Mucosa of gallbladder (tissue), 1 donor: ENCODE data around the gene MTOR. TPM values are rescaled to one million over a fixed set of nuclear protein-coding genes. Genes with fewer than 3 reads are reported as not detected.

Experiments used
- DNase-seq: peaks from one replicate; pipeline ENCODE4 v3.0.0-alpha.2; 2020; ENCODE audit warnings: low spot score
- total RNA-seq: library from RNA; stranded (reverse); gene quantifications from one replicate; pipeline ENCODE4 v1.2.1, GENCODE V29; 2021
- donor health status: DM: no; HTN: no; CAD: no.

MTOR gene
- total RNA-seq, 1 donor from 2014 or later = 38.2 TPM

- DNase-seq = no peak
These were observed 46.3 kb downstream of the MTOR start for GRCh38 chr1:11216074-11216473.

- DNase-seq = no peak
These were observed 46.9 kb downstream of the MTOR start for GRCh38 chr1:11215381-11216005.

- DNase-seq = no peak
These were observed 47.5 kb downstream of the MTOR start for GRCh38 chr1:11214698-11215380.

- no peak for DNase-seq
These were observed 50.3 kb downstream of the MTOR start for GRCh38 chr1:11211925-11212587.

GRCh38 chr1:11211461-11211860, 50.9 kb downstream of the MTOR start:
- no peak for DNase-seq

- no peak for DNase-seq
These were observed 54.3 kb downstream of the MTOR start for GRCh38 chr1:11207898-11208611.

DNA sequence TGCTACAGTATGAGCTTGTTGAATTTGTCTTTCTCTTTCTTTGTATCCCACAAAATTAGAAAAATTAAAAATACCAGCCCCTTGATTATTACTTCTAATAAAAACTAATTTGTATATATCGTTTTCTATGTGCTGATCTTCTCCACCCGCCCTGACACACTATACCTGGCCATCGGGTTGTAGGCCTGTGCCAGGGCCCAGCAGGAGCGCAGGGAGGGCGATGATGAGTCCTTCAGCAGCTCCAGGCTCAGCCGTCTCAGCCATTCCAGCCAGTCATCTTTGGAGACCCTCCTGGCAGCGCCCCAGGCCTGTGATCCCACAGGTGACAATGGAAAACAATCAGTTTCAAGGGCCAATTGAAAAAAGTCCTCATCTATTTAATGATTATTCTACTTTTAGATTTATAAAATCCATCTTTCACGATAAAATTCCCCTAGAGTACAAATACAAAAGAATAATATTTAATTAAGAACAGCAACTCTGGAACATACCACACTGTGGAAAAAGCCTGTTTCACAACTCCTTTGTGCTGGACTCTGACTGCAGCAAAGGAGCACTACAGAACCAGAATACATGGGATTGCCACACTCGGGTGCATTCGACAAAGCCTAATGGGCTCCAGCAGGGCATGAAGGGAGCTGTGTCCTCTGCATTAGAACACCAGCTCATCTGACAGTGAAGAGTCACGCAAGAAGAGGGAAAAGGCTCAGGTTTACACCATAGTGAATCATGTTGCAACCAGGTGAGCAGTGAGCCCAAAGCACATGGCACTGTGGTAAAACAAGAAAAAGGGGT, 57.8 kb downstream of the MTOR start:
- no peak for DNase-seq

DNA sequence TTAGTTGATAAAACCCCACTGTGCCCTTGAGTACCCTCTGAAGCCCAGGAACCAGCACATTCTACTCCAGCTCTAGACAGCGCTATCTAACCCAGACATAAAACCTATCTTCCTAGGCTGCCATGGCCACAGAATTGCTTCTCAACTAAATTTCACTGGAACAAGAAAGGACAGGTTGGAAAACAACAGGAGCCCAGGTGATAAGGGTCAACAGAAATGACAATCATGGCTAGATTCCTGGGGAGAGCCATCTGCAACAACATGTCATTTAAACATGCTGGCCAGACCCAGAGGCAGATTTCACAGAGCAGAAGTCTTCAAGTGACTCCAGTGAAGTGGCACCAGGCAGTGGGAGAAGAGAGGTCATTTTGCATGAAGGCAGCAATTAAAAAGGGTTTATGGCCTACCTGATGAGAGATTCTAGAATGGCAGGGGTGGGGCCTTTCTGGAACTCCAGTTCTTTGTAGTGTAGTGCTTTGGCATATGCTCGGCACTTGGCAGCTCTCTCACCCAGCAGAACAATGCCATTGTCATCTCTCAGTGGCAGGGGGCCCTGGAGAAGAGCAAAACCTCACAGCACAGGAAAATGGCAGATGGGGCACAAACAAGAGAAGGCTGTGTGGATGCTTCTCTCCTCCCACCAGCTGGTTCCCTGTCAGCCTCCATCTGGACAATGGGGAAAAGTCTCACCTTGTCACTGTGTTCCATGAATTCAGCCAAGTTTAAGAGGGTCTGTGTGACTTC, 63.3 kb downstream of the MTOR start:
- DNase-seq = no peak

DNA sequence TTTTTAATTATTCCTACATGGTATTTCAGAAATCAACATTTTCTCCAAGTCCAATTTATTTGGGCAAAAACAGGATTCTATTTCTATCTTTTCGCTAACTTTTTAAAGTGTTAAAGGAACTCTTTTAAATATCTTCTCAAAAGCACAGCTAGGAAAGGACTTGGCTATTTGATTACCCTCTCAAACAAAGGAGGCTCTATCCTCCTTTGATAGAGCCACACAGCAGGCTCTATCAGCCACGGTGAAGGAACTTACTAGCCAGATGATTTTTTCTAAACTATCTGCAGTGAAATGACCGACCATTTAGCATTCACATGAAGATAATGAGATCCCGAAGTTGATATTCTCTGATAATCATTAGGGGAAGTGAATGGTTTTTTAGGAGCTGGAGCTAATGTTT, 64.1 kb downstream of the MTOR start:
- no peak for DNase-seq

GRCh38 chr1:11197359-11197758, 65.0 kb downstream of the MTOR start:
- no peak for DNase-seq

DNA sequence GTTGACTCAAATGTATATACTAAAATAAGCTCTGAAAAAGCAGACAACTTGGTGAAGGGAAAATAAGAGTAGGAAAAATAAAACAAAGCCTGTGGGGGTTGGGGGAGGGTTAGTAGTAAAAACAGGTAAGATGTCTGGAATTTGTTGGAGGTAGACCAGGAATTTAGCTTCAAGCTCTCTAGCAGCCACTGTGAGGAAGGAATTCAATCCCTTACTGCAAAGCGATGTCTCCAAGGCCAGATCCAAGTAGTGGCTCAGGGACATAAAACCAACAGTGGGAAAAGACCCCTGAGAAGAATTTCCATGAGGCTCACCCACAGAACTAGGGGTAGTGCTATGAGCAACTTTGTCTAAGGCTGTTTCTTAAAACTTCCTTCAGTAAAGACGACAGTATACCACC, 65.4 kb downstream of the MTOR start:
- no peak for DNase-seq

DNA sequence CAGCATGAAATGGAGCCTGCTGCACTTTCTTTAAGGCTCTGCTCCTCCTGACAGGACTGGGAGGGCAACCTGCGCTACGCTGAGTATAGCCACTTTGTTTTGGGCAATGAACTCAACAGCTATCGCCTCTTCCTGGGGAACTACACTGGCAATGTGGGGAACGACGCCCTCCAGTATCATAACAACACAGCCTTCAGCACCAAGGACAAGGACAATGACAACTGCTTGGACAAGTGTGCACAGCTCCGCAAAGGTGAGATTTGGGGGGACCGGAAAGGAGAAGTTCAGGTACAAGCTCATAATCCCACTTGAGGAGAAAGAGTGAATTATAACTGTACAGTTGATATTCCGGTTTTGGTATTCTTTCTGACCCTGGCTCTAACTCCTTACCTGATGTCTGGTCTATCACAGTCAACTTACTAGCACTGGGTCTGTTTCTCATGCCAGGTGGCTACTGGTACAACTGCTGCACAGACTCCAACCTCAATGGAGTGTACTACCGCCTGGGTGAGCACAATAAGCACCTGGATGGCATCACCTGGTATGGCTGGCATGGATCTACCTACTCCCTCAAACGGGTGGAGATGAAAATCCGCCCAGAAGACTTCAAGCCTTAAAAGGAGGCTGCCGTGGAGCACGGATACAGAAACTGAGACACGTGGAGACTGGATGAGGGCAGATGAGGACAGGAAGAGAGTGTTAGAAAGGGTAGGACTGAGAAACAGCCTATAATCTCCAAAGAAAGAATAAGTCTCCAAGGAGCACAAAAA, 67.8 kb downstream of the MTOR start:
- DNase-seq = no peak

DNA sequence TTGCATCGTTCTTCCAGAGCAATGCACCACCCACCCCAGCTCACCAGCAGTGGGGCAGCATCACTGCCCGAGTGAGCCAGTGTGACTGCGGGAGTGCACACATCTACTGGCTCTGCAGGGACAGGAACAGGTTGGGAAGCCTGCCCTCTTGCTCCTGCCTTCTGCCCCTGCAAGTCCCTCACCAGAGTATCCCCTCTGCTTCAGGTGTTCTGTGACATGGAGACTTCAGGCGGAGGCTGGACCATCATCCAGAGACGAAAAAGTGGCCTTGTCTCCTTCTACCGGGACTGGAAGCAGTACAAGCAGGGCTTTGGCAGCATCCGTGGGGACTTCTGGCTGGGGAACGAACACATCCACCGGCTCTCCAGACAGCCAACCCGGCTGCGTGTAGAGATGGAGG, 69.0 kb downstream of the MTOR start:
- DNase-seq = no peak

DNA sequence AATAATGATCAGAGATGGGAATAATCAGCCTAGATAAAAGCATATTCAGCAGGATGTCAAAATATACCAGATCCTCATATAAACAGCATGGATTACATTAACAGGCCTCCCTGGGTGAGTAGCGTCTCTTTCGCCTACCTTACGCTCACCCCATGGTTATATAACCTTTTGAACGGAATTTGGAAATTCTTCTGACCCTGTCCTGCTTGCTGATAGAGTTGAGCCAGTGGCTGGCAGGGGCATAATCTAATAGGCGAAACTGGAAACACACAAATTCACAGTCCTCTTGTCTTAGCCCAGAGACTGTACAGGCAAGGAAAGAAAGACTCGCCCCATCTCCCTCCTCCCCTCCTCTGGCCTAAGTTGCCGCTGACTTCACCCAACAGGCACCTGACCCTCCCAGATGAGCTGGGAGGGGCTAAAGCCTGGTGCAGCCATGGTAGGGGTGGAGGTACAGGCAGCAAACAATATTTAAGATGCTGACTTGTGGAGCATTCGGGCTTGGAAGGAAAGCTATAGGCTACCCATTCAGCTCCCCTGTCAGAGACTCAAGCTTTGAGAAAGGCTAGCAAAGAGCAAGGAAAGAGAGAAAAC, 73.4 kb downstream of the MTOR start, which contains the start of gene ANGPTL7:
Gene ANGPTL7 (plus strand): TSS at position 498 of the 594 bp plus-strand sequence. CDS start 225 bp downstream, outside the sequence.
- no peak for DNase-seq

DNA sequence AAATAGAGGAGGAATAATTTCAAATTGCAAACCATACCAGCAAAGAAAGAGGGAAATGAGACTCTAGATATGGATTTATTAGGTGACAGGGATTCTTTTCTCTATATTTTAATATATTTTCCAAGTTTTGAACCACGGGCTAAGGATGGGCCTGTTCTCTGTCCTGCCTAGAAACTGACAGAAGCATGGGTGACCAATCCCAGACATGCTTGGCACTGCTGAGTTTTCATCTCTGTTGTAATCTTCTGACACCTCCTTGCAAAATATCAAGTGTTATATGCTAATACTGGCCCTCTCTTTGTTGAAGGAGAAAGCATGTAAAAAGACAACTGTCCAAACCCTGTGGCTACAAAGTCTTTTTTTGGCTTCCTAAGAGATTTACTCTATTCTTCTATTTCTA, 74.0 kb downstream of the MTOR start:
- DNase-seq = no peak

GRCh38 chr1:11187931-11188330, 74.4 kb downstream of the MTOR start:
- DNase-seq = no peak

- no peak for DNase-seq
These were observed 74.9 kb downstream of the MTOR start for GRCh38 chr1:11187494-11187893.

- no peak for DNase-seq
These were observed 75.4 kb downstream of the MTOR start for GRCh38 chr1:11187000-11187399.

GRCh38 chr1:11184973-11185372, 77.4 kb downstream of the MTOR start:
- DNase-seq = no peak

DNA sequence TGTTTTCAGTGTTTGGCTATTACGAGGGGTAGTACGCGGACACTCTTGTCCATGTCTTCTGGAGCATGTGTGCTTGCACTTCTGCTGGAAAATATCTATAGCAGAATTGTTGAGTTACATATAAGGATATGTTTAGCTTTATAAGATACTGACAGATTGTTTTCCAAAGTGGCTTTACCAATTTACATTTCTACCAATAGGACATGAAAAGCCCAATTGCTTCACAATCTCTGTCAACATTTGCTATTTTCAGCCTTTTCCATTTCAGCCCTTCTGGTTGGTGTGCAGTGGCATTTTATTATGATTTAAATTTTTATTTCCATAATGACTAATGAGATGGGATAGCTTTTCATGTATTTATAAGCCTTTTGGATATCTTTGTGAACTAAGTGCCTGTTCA, 79.5 kb downstream of the MTOR start:
- no peak for DNase-seq
